COLO829 (cell line): ENCODE data around the gene SLC7A8.

Experiments
- DNase-seq: peaks from one replicate; pipeline ENCODE4 v3.0.0; 2012; ENCODE audit warnings: low spot score

SLC7A8 gene

DNA sequence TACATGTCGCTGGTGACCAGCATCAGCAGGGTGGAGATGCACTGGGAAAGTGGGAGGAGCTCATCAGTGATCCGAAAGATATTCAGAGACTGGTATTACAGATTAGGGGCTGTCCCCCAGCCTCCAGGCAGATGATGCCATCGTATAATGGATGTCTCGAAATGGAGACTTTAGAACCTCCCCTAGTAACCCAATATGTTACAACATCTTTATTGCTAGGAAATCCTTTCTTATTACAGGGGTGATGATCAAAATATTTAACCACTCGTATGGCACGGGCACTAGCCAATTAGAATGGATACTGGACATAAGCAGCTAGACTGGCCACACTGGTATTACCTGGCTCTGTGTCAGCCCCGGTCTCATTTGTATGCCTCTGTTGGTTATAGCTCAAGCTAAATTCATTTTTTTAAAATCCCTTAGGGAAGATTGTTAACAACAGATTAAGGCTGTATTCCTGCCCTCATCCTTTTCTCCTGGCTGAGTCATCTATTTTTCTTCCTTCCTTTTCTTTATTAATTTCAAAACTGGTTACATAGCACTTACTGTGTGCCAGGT is 53.6 kb downstream of the SLC7A8 start:
- no peak for DNase-seq

GRCh38 chr14:23128969-23129758 is 54.3 kb downstream of the SLC7A8 start:
- no peak for DNase-seq

- DNase-seq, result no peak
These were observed 55.6 kb downstream of the SLC7A8 start for GRCh38 chr14:23127861-23128260.

- no peak for DNase-seq
These were observed 56.7 kb downstream of the SLC7A8 start for GRCh38 chr14:23126548-23127278.

GRCh38 chr14:23125933-23126524 is 57.4 kb downstream of the SLC7A8 start:
- no peak for DNase-seq

GRCh38 chr14:23125011-23125410 is 58.4 kb downstream of the SLC7A8 start:
- DNase-seq, result no peak

DNA sequence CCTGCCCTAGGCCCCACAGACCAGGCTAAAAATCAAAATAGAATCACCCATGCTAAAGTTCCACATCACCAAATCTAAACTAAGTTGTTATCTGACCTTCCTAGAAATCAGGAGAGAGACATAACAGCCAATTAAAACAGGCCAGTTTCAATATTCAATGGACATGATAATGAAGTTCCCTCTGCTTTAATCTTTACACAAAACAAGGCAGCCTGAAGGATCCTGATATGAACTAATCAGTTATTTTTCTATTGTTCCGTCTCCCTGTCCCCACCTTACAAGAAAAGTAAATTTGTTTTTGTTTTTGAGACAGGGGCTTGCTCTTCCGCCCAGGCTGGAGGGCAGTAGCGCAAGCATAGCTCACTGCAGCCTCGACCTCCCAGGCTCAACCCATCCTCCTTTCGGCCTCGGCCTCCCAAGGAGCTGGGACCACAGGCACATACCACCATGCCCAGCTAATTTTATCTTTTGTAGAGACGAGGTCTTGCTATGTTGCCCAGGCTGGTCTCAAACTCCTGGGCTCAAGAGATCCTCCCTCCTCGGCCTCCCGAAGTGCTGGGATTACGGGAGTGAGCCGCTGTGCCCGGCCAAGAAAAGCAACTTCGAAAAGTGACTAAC is 59.0 kb downstream of the SLC7A8 start:
- no peak for DNase-seq

DNA sequence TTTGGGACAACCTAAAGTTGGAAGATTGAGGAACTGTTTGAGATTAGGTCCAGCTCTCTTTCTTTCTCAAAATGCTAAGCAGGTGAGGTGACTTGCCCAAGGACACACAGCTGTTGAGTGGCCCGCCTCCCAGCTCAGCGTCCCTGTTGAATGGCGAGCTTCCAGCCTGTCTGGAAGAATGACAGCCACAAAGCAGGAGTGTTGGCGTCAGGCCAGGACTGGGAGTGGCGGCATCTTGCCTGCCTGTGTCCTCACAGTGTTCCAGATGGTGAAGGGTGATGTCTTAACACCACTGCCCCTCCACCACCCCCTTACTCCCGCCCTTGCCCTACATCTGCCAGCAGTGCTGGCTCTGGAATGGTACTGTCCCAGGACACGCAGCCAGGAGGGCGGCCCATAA is 60.0 kb downstream of the SLC7A8 start:
- no peak for DNase-seq

- DNase-seq, result no peak
These were observed 61.4 kb downstream of the SLC7A8 start for GRCh38 chr14:23122086-23122485.

GRCh38 chr14:23121361-23121771 is 62.1 kb downstream of the SLC7A8 start:
- DNase-seq, result no peak

GRCh38 chr14:23120541-23121251 is 62.8 kb downstream of the SLC7A8 start:
- peak; percentile 80 for DNase-seq

- no peak for DNase-seq
These were observed 63.8 kb downstream of the SLC7A8 start for GRCh38 chr14:23119363-23120327.

- DNase-seq, result no peak
These were observed 64.7 kb downstream of the SLC7A8 start, which contains the start of gene CEBPE for GRCh38 chr14:23118506-23119362. Gene CEBPE (minus strand): TSS chr14:23119255. CDS start chr14:23119091, 164 bp downstream.

DNA sequence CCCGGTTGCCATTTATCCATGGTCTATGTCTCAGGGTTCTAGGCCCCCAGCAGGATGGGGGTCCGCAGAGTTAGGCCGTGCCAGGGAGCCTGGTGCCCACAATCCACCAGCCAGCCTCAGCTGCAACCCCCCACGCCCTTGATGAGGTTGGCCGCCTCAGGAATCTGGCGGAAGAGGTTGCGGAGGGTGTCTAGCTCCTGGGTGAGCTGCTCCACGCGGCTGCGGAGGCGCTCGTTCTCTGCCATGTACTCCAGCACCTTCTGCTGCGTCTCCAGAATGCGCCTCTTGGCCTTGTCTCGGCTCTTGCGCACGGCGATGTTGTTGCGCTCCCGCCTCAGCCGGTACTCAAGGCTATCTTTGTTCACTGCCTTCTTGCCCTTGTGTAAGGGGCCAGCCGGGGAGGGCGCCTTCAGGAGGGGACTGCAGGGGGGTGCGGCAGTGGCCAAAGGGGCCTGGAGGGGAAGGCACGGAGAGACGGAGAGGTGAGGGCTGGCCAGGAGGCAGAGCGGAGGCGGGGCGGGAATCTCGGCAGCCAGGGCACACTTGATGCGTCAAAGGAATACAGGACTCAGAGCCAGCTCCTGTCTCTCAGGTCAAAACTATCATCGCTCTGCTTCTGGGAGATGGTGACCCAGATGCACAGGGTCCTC is 66.0 kb downstream of the SLC7A8 start:
- DNase-seq, result no peak

DNA sequence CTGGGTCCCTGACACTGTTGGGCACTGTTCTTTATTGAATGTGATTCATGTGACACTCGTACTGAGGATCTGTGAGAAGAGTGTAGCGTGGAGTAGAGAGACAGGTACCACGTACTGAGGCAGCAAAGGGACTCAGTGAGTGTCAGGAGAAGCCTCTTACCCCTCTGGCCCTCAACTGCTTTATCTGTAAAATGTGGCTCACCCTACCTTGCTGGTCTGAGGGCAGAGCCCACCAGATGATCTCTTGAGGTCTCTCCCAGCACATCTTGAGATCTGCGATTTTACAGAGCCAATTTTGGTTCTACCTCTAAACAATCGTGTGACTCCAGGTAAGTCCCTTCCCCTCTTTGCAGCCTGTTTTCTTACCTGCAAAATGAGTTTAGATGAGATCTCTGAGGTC is 67.5 kb downstream of the SLC7A8 start:
- DNase-seq, result no peak

- DNase-seq, result peak; percentile 78
These were observed 68.3 kb downstream of the SLC7A8 start for GRCh38 chr14:23115039-23115731.

DNA sequence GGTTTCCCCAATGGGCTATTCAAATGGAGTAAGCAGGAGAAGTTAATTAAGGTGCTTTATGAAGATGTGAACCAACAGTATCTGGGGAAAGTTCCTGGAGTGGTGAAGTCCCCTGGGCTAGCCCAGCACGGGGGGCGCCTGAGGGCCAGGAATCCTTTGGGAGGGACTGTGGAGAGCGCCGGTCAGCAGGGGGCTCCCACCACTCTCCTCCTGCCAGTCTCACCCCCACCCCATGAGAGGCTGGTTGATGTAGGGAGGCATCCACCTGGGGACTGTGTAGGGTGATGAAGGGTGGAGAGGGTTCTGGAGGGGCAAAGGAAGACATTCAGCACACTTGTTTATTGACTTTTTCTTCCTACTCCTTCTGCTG is 68.8 kb downstream of the SLC7A8 start:
- no peak for DNase-seq

DNA sequence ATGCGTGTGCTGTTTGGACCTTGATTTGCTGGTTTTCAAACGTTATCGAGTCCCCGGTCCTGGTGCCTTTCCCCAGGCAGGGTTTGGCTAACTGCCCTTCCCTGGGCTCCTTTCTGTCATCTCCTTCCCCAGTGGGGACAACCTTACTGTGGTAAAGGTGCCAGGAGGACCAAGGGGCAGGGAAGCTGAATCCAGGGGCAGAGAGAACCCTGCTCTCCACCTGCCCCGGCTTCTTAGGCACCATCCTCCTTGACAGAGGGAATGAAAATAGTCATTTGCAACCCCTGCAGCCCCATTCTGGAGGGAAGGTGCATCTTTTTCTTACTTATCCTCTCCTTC is 69.4 kb downstream of the SLC7A8 start:
- DNase-seq, result no peak
